Uterus (tissue), 4 donors: ENCODE results near the gene RPP14. TPM values are rescaled to one million over a fixed set of nuclear protein-coding genes. Genes with fewer than 3 reads are reported as not detected.
"Not testable (repeated sequence)": the region's sequence is repeated elsewhere in the genome, so short reads cannot be mapped to it uniquely, and the experiment has no call there.

Experiments
- DNase-seq, 2 donors: peaks; one replicate each; pipeline ENCODE4 v3.0.0-alpha.2; 2019 to 2020
- H3K27ac ChIP-seq, 2 donors: fragments of 200-600 bp; sonication (generic); 1 replicate in 1 of 2; 2 replicates in 1 of 2; pipeline ENCODE4 v1.5.1; 2016 to 2018
- H3K27me3 ChIP-seq, 2 donors: fragments of 200-600 bp; sonication (generic); one replicate each; pipeline ENCODE4 v1.5.1; 2018 to 2019; ENCODE audit warnings: control low read depth in 1 of 2
- H3K36me3 ChIP-seq, 2 donors: fragments of 200-600 bp; sonication (generic); one replicate each; pipeline ENCODE4 v1.5.1; 2019; ENCODE audit warnings: control low read depth in 1 of 2
- H3K4me1 ChIP-seq, 2 donors: fragments of 200-600 bp; sonication (generic); one replicate each; pipeline ENCODE4 v1.5.1; 2018 to 2019; ENCODE audit warnings: control low read depth in 1 of 2
- H3K4me3 ChIP-seq, 2 donors: fragments of 200-600 bp; sonication (generic); 1 replicate in 1 of 2; 2 replicates in 1 of 2; pipeline ENCODE4 v1.5.1; 2018 to 2019; ENCODE audit warnings: mild to moderate bottlenecking in 1 of 2
- H3K9me3 ChIP-seq, 2 donors: fragments of 200-600 bp; sonication (generic); one replicate each; pipeline ENCODE4 v1.5.1; 2019; ENCODE audit warnings: control low read depth in 1 of 2
- POLR2A ChIP-seq, 2 donors: fragments of 450-650 bp; IDR thresholded peaks; one replicate each; pipeline ENCODE4 v1.6.1; 2016; ENCODE audit warnings: antibody characterized with exemption in 2 of 2, mild to moderate bottlenecking in 1 of 2, moderate library complexity in 1 of 2
- intact Hi-C: fragments of 100-400 bp; cut with DNase I; formaldehyde crosslinking; loops from one replicate; pipeline ENCODE4 v1.15.1; 2023; ENCODE audit warnings: low total_unique reads
- total RNA-seq, 4 donors: library from RNA; depleted of rRNA in 3 of 4; stranded (reverse); fragments of >200 nt in 3 of 4; gene quantifications; one replicate each; pipeline versions ENCODE4 v1.1.0 to v1.2.4, GENCODE V29; 2014 to 2023
- TF ChIP-seq, protein P1 (sequence below), 4 experiments: fragments of 200-600 bp in 2 of 4; fragments of 450-650 bp in 2 of 4; sonication (generic) in 2 of 4; IDR thresholded peaks; one replicate each; pipeline ENCODE4 v1.5.1; 2016 to 2019; ENCODE audit warnings: antibody characterized with exemption in 4 of 4, mild to moderate bottlenecking in 2 of 4, moderate library complexity in 1 of 4
- donor health status: DM: yes; HTN: yes; CAD: no.

RPP14 gene
- total RNA-seq, 4 donors from 2014 or later = 1.5 to 26.7 (median 9.7) TPM

DNA sequence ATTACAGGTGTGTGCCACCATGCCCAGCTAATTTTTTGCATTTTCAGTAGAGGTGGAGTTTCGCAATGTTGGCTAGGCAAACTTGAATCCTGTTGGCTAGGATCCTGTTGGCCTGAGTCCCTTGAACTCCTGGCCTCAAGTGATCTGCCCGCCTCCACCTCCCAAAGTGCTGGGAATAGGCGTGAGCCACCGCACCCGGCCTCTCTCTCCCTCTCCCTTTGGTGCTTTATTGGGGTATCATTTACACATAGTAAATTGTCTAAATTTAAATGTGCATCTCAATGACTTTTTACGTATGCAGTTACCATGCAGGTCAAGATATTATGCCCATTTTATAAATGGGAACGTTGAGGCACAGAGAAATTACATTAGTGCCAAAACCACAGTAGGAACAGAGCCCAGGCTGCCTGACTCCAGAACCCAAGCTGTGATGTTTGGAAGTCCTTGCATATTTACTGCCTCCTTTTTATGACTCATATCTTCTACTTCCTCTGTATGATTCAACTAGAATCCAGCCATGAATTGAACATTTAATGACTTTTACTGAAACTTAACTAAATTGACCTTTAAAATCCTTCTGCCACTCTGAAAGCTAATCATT is 34.0 kb upstream of the RPP14 start:
- no peak for DNase-seq
- Histone ChIP-seq H3K4me1 (no peaks in the 10 kb centered on the region), H3K27ac (no peak overlapping the region), H3K9me3 (no peaks in the 10 kb centered on the region), H3K4me3 (no peak overlapping the region), H3K36me3 (no peaks in the 10 kb centered on the region), H3K27me3 (no peaks in the 10 kb centered on the region)
- intact Hi-C loops = no loop called here
- TF ChIP-seq POLR2A (IDR thresholded peaks at IDR 0.05) = no peak
- TF ChIP-seq, protein P1, sequence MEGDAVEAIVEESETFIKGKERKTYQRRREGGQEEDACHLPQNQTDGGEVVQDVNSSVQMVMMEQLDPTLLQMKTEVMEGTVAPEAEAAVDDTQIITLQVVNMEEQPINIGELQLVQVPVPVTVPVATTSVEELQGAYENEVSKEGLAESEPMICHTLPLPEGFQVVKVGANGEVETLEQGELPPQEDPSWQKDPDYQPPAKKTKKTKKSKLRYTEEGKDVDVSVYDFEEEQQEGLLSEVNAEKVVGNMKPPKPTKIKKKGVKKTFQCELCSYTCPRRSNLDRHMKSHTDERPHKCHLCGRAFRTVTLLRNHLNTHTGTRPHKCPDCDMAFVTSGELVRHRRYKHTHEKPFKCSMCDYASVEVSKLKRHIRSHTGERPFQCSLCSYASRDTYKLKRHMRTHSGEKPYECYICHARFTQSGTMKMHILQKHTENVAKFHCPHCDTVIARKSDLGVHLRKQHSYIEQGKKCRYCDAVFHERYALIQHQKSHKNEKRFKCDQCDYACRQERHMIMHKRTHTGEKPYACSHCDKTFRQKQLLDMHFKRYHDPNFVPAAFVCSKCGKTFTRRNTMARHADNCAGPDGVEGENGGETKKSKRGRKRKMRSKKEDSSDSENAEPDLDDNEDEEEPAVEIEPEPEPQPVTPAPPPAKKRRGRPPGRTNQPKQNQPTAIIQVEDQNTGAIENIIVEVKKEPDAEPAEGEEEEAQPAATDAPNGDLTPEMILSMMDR (IDR thresholded peaks at IDR 0.05) = no peak

DNA sequence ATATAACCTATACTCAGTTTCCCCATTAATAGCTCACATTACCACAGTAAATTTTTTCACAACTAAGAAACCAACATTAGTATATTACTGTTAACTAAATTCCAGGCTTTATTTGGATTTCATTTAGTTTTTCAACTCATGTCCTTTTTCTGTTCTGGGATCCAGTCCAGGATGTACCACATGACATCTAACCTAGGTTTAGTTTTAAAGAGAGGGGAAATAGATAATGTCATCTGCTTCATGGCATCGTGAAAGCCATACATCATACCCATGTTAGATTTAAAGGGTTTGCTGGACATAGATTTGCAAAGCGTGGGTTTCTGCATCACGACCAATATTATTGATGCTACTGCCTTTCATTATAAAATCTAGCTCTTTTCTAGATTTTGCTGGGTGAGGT is 33.2 kb upstream of the RPP14 start:
- intact Hi-C loops = no loop called here
- Histone ChIP-seq H3K4me1 (no peaks in the 10 kb centered on the region), H3K27ac (no peak overlapping the region), H3K9me3 (no peaks in the 10 kb centered on the region), H3K27me3 (no peaks in the 10 kb centered on the region), H3K36me3 (no peaks in the 10 kb centered on the region), H3K4me3 (no peak overlapping the region)
- no peak for TF ChIP-seq POLR2A (IDR thresholded peaks at IDR 0.05)
- TF ChIP-seq, protein P1 (IDR thresholded peaks at IDR 0.05) = no peak
- no peak for DNase-seq

DNA sequence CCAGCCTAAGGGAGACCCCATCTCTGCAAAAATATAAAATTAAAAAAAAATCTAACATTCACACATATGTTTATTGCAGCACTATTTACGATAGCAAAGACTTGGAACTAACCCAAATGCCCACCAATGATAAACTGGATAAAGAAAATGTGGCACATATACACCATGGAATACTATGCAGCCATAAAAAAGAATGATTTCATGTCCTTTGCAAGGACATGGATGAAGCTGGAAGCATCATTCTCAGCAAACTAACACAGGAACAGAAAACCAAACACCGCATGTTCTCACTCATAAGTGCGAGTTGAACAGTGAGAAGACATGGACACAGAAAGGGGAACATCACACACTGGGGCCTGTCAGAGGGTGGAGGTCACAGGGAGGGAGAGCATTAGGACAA is 32.7 kb upstream of the RPP14 start:
- DNase-seq, H3K4me1 ChIP-seq, H3K27me3 ChIP-seq, H3K9me3 ChIP-seq, intact Hi-C loops, H3K27ac ChIP-seq, H3K4me3 ChIP-seq, H3K36me3 ChIP-seq: not testable (repeated sequence)

DNA sequence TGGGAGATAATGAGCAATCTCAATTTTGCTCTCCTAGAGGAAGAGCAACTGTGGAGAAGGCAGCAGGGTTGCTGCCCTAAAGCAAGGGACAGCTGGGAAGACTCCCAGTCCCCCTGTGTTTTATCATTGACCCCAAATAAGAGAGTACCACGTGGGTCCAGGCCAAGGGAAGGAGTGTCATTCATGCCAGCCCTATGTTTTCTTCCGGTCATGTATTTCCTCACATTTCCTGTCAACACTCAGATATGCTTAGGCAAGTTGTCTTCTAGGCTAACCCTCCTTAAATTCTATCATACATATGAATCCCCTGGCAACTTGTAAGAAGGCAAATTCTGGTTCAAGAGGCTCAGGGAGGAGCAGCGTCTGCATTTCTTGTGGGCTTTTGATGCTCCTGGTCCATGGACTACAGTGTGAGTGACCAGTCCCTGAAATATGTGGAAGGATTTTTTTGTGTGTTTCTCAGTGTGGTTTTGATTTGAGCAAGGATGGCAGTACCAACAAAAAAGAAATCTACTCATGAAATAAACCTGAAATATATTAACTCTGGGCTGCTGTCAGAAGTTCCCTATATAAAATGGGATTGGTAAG is 31.9 kb upstream of the RPP14 start:
- Histone ChIP-seq H3K4me3 (no peak overlapping the region), H3K27ac (no peak overlapping the region), H3K27me3 (no peaks in the 10 kb centered on the region), H3K36me3 (no peaks in the 10 kb centered on the region), H3K4me1 (no peaks in the 10 kb centered on the region), H3K9me3 (no peaks in the 10 kb centered on the region)
- intact Hi-C loops = no loop called here
- DNase-seq = no peak
- TF ChIP-seq, protein P1 (IDR thresholded peaks at IDR 0.05) = no peak
- TF ChIP-seq POLR2A (IDR thresholded peaks at IDR 0.05) = no peak

DNA sequence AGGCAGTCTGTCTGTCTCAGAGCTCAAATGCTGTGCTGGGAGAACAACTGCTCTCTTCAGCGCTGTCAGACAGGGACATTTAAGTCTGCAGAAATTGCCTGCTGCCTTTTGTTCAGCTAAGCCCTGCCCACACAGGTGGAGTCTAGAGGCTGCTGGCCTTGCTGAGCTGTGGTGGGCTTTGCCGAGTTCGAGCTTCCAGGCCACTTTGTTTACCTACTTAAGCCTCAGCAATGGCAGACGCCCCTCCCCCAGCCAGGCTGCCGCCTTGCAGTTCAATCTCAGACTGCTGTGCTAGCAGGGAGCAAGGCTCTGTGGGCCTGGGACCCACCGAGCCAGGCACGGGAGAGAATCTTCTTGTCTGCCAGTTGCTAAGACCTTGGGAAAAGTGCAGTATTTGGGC is 25.0 kb upstream of the RPP14 start:
- TF ChIP-seq, protein P1 (IDR thresholded peaks at IDR 0.05) = no peak
- no peak for TF ChIP-seq POLR2A (IDR thresholded peaks at IDR 0.05)
- intact Hi-C loops = no loop called here
- Histone ChIP-seq H3K27me3 (no peaks in the 10 kb centered on the region), H3K9me3 (no peaks in the 10 kb centered on the region), H3K27ac (no peak overlapping the region), H3K4me1 (no peaks in the 10 kb centered on the region), H3K4me3 (no peak overlapping the region), H3K36me3 (no peaks in the 10 kb centered on the region)
- DNase-seq = no peak
